Measurements from ENCODE around the gene TNS1.

TNS1 gene

DNA sequence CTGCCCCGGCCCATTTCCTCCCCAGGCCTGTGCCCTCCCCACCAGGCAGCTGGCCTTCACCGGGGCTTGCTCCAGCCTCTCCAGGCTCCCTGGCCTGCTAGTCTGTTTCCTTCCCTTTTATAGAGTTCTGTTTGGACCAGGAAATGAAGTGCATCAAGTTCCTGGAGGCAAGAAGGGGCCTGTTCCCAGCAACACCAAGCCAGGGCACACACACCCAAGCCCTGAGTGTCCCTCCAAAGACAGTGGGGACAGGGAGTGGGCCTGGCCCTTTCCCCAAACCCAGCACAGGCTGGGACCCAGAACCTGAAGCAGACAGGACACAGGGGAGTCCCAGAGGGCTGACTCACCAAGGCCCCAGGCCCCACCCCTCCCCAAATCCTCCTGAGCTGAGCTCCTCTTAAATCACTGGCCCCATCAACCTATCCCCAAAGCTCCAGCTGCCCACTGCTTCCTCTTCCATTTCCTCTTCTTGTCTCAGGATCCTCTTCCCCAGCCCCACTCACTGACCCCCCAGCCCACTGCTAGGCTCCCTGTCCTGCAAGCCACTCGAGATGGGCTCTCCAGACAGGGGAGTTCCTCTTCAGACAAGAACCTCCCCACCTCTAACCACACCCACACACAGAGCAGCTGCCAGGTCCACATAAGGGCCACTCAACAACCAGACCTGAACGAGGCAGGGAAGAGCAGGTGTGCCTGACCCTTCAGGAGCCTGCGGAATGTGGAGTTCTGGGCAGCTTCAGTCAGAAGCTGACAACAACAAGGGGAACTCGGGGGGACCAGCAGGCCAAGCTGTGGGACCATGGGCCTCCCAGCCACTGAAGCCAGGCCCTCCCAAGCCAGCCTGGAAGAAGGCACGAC is 74.2 kb downstream of the TNS1 start:
- no peak for DNase-seq

DNA sequence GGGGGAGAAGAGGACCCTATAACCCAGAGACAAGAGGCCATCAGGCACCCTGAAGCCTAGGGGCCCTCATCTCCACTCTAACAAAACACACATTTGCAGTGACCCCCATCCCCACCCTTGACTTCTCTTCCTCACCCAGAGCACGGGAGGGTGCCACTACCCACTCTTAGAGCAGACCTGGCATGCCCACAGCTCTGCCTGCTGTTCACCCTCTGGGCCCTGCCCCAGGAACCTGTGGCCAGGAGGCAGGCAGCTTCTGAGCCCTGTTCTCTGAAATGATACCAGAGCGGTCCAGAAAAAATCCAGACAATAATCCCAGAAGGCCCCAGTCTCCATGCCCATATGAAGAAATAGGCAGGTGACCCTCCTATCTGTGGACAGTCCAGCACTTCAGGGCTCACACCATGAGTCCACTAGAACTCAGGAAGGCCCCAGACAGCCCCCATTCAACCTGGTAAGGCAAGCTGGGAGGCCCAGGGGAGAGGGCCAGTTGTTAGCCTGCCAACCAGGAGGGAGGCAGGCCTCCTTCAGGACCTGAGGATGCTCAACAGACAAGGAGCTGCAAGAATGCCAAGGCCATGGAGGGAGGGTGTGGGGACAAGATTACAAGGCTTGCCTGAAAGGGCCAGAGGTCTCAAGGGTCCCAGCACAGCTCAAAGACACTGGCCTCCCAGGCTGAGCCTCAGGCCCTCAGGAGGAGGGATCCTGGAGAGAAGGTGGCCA is 75.0 kb downstream of the TNS1 start:
- no peak for DNase-seq

DNA sequence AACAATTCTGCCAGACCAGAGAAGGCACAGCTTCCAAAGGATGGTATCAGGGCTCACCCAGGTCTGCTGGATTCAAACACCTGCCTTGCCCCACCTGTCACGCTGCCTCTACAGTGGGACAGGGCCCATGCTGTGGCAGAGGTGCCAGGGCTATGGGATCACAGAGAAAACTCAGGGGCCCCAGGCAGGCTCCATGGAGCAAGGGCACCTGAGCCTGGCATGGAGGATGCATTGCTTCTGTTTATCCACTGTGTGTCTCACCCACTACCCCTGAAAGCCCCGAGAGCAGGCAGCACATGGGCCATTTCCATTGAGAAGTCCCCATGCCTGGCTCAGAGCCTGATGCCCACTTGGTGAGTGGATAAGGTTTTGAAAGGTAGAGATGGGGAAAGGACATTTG is 76.0 kb downstream of the TNS1 start:
- DNase-seq: no peak

DNA sequence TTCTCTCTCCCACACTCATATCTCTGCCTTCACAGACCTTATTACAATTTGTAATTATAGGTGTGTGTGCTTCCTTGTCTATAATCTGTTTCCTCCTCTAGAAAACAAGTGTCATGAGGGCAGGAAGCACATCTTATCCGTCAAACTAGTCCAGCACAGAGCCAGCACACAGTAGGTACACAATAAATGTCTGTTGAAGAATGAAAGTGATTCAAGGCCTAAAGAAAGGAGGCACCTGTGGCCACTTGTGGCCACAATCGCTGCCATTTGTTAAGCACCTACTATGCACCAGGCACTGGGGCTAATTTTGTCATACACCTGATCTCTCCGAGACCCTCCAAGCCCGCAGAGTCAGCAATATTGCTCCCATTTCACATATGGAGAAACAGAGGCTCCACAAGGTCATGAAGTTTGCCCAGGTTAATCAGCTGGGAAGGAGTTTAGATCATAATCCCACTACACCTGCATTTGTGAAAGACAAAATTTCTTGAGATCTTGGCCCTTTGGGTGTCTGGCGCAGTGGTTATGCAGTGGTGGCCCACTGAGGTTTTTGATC is 78.4 kb downstream of the TNS1 start:
- no peak for DNase-seq

DNA sequence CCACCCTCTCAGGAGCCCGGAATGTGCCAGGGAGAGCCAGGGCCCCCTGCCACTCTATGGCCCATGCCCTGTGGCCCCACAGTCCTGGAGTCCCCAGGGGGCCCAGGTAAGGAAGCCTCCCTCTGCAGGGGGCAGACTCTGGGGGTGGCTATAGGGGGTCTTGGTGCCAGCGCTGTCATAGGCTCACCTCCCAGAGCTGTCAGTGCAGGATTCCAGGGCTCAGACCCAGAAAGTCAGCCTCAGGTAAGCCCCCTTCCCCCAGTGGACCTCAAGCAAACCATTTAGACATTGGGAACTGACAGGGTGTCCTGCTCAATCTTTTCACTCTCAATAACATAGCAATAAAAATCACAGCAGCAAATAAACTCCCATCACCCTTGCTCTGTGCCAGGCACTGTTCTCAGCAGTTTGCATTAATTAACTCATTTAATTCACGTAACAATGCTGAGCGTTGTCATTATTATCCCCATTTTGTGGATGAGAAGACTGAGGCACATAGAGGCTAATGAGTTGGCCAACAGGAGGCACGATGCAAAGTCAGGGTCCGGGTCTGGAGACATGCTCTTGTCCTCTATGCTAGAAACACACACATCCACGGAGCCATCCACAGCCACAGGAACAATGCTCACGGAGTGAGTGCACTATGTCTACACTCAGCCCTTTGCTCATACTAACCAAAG is 79.6 kb downstream of the TNS1 start:
- no peak for DNase-seq

DNA sequence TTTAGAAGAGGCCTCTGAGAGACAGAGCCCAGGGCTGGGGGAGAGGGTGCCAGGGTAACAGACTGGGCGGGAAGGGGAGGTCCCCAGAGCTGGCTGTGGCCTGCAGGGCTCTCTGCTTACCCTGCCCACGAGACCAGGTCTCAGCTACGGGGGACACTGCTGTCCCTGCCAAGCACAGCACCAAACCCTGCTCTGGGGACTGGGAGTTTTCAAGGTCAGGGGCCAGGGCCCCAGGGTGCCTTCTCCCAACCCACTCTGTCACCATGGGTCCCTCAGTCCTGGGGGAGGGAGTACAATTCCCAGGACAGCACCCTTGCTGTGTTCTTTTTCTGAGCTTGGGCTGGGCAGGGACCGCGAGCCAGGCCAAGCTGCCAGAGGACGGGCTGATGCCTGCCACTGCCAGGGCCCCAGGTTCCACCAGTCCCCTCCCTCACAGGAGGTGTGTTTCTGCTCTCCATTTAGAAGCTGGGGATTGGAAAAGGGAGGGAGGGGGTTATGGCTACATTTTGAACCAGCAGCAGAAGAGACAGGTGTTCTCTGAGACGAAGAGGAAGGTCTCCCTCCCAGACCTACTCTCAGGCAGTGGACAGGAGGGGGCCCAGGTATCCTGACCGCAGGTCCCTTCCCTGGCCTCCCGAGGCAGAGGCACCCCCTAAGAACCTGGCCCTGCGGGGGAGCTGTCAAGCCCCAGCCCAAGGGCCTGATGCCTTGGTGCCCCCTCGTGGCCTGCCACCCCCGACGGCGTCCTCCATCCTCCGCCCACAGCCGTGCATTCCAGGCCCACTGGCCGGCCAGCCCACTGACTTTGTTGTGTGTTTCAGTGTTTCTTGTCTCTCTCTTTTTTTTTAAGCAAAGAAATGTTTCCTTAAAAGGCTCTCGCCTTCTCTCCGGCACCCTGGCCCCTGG is 80.4 kb downstream of the TNS1 start:
- no peak for DNase-seq

DNA sequence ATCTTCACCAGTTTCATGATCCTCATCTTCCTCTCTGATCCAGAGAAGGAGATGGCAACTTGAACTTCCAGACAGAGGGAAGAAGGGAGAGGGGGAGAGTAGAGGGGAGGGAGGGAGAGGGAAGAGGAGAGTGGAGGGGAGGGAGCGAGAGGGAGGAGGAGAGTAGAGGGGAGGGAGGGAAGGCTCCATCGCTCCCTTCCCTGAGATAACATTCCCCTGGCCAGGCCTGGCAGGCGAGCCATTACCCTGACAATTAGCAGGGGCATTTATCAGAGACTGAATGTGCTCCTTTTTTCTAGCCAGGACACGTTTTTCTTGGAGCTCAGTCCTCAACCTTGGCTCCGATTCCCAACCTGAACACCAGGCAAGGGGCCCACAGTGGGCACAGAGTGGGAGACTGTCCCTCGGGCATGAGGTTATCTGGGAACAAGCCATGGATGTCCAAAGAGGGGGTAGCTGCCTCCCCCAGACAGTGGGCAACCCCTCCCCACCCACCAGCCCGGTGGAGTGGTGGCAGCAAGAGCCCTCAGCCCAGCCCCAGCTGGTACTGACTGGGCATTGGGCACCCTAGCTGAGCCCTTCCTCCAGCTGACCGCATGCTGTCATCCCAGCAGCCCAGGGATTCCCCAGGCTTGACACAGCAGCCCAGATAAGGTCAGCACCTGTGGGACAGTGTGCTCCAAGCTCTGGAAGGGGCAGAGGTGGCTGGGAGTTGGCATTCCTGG is 81.8 kb downstream of the TNS1 start:
- DNase-seq: no peak

DNA sequence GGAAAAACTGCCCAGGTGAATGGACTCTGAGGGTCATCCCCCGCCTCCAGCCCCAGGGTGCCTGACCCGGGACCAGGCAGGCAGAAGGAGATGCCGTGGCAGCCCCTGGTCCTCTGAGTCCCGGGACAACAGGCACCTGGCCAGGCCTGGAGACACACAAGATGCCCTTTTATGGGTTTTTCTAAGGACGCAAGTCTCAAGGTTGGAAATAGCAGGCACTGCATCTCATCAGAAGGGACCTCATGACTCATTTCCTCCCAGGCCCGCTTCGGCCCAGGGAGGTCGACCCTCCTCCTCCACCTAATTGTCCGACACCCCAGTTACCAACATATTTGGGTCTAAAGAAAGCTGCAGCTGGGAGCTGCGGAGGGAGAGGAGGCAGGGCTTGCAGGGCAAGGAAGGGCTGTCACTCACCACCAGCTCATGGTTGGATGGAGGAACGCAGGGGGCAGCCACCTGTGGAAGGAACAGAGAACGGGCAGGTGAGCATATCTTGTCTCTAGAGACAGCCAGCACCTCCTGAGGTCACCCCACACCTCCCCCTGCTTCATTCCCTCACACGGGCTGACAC is 82.9 kb downstream of the TNS1 start:
- DNase-seq: no peak

DNA sequence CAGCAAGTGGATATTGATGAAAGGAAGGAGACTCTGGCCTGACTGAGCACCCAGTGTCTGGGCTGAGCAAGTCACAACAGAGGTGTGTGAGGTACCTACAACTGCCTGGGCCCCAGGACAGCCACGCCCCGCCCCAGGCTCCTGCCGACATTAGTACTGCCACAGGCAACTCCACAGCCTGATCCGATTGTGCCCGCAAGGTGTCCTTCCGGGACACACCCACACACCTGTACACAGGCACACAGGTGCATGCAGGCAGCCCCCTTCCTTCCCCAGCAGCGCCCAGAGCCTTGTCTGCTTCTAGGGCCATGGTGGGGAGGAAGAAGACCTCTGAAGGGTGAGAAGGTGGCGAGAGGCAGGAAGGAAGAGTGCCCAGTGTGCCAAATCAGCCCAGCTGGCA is 83.6 kb downstream of the TNS1 start:
- no peak for DNase-seq

DNA sequence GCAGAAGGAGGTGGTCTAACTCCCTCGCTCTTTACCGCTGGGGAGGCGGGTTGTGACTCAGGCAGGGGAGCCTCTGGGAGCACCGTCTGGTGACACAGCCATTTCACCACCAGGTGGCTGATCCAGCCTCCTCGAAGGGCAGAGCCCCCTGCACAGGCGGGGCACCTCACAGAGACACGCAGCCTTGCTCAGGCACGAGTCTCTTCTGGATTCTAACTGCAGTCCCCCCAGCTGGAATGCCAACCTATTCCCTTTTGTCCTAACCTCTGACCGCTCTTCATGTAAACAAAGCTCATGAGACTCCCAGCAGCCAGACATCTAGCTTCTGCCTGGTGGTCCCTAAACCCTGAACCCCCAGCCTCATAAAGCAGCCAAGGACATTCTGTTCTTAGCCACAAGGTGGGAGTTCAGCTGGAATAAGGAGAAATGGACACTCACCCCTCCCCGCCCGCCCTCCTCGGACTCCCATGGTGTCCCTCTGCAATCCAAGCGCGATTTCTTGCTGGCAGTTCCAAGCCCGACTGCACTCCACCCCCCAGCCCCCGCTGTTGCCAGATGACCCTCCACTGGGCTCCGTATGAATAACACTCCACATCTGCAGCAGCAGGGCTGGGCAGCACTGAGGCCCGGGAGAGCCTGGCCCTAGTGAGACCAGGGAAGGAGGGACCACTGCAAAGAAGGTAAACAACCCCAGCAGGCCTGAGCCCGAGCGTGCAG is 84.3 kb downstream of the TNS1 start:
- DNase-seq: no peak

DNA sequence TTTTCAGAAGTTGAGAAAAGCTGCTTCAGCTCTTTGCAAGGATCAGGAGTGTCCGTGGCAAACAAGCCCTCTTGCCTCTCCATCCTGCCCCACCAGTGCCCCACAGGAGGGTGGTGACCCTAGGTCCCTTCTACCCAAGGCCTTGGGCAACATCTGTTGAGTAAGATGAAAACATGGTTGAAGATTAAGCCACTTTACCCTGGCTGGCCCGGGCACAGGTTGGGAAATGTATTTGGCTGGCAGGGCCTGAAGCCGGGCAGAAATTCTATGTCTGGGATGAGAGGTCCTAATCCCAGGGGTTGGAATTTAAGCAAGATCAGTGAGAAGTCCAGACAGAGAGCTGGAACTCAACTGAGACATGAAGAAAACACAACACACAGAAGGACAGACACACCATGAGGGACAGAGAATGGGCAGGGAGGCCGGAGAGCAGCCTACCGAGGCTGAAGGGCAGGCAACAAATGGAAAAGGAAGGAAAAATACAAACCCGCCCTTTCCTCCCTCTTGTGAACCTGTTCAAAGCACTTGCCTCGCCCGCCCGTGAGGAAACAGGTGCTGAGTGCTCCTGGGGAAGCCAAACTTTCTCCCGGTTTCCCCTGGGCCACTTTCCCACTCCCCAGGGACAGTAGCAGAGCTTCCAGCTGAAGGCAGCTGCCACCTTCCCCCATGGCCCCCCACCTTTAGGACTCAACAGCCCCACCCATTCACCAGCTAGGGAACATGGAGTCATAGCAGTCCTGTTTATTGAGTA is 86.1 kb downstream of the TNS1 start:
- no peak for DNase-seq

DNA sequence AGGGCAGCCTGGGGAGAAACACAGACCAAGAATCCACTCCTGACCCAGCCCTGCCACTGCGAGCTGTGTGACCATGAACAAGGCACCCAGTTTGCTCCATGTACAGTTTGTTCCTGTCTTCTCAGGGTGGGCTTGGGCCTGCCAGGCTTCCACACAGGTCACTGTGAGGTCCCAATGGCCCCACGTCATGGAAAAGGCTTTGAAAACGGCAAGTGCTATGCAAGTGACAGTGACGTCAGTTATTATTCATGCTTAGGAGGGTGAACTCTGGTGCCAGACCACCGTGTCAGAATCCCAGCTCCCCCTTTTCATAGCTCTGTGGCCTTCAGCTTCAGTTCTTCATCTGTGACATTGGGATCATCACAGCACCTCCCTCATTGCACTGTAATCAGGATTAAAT is 87.1 kb downstream of the TNS1 start:
- no peak for DNase-seq

DNA sequence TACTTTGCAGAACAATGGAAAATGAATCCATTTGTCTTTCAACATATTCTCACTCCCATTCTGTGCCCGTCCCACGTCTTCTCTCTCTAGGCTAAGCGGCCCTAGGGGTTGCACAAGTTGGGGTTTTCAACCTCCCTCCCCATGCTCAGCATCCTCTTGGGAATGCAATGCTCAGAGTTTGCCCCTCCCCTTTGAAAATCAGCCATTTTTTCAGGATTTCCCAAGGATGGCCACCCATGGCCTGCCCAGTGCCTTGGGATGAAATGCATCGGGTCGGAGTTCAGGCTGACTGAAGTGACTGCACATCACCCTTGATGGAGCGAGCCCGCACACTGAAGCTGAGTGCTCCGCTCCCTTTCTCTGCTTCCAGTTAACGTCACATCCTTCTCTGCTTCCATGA is 87.9 kb downstream of the TNS1 start:
- DNase-seq: no peak

DNA sequence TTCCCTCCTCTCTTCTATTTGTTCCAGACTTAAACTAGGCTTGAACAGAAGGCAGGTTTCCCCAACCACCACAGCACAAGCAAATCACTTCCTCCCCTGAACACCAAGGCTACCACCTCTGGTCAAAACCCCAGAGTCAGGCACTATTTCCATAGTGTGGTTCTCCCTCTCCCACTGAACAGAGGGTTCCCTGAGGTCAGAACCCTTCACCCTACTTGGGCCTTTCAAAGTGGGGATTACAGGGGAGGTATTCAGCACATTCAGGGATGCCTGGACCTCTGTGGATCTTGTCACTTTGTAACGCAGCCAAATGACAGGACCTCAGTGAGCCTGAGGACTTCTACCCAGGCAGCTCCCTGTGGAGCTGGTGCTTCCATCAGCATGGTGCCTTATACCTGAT is 88.7 kb downstream of the TNS1 start:
- no peak for DNase-seq

DNA sequence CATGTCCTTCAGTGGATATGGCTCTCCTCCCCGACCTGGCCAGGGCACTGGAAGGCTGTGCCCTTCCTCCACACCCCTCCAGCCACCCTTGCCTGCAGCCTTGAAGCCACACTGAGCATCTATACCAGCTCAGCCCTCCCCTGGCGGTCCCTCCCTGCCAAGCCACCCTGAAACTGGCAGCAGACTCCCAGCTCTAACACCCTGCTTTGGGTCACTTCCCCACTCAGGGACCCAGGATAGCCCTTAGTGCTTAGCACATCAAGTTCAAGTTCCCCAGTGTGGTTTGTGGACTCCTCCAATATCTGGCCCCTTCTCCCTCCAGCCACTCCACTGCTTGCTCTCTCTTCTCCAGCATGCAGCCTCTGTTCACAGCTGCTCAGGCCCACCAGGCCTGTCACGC is 89.4 kb downstream of the TNS1 start:
- no peak for DNase-seq

DNA sequence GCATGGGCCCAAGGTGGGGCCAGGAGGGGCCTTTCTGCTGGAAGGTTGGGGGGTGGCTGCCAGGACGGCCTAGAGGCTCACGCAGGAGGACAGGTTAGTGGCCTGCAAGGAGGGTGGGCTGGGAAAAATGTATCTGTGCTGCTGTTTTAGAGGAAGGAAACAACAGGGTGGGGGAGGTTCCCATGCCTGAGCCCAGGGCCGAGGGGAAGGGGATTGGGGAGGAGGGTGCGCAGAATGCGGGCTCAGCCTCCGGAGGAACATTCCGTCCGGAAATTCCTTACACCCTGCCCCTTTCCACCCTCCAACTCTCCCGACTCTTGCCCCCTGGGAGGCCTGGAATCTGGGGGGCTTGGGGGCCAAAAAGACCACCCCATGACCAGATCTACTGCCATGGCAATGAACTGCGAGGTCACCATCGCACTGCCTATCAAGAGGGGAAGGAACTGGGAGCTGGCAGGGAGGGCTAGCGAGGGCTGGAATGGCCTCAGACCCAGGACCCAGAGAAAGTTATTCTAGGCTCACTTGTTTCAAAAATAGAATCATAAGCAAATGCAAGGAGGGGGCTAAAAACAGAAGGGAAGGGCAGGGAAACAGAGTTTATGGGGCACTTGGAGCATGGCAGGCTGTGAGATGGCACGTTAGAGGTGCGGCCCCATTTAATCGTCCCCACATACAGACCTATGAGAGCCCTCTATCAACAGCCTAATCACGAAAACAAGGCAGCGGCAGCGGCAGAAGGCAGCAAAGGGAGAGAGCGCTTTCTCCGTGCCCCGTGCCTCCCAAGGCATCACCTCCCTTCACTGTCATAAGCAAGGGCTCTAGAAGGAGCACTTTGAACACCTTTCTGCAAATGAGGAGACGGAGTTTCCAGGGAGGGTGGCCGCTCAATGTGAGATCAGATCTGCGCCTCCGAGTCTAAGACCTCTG is 90.4 kb downstream of the TNS1 start:
- DNase-seq: no peak

DNA sequence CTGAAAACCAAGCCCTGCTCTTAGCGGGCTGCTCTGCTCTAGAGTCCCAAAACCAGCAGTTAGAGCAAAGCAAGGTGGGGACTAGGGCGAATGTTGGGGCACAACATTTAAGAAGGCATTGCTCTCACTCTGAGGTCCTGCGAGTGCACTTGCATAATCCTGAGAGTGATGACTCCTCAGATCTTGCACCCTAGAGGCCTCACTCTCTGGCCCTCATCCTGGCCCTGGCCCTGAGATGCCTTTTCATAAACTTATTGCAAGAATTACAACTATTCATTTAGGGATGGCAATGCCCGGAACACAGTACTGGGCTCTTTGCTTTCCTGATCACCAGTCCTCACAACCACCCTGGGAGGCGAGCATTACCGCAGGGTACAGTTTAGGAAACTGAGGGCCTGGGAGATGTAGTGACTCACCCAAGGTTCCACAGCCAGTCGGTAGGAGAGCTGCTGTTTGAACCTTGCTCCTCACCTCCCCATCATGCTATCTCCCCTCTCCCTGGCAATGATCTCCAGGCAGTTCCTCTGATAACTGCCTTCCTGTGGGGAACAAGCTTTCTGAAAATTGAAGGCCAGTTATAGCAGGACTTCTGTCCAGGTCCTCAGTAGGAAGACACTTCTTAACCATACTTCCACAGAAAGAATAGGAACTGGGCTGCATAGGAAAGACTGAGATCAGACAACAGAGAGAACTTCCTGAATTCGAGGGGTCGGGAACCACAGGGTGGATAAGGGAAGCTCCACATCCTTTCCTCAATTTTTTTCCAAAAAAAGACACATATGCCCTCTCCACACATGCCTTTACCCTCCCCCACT is 91.3 kb downstream of the TNS1 start:
- no peak for DNase-seq

DNA sequence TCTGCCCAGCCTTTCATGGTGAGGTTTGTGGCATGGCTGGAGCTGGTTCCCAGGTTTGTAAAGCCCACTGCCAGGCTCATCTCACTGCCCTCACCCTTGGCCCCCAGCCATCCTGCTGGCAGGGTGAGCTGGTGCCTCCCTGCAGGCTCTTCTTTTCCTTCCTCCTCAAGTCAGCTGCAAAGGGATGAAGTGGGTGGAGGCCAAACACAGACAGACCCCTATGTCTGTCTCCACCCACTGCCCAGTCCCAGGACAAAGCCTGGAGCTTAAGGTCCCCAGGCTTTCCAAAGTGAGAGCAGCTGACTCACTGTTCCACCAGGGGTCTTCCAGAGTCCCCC is 92.0 kb downstream of the TNS1 start:
- no peak for DNase-seq

Measured in activated CD4-positive, alpha-beta T cell treated with anti-CD3 and anti-CD28 coated beads, Interleukin-10, Interleukin-2, amounts not matched to agents 100 ng/mL and 50 ng/mL, durations not matched to agents 16 hours and 8 hours (primary cell).